HG03565 (cell line): ENCODE results near the gene TNRC18.
"Not testable (repeated sequence)": the region's sequence is repeated elsewhere in the genome, so short reads cannot be mapped to it uniquely, and the experiment has no call there.

Experiments used
- ATAC-seq: cut with Tn5 transposase; IDR thresholded peaks from one replicate; pipeline ENCODE4 v1.9.1; 2021; ENCODE audit warnings: mild to moderate bottlenecking, moderate library complexity; ENCODE audit not compliant: unreplicated experiment

TNRC18 gene

GRCh38 chr7:5320802-5321396, 102.7 kb downstream of the TNRC18 start:
- ATAC-seq: no peak

GRCh38 chr7:5320391-5320790, 103.2 kb downstream of the TNRC18 start:
- ATAC-seq: no peak

- not testable (repeated sequence) for ATAC-seq
Measured at GRCh38 chr7:5318613-5319012, 105.0 kb downstream of the TNRC18 start.

- no peak for ATAC-seq
Measured at GRCh38 chr7:5315761-5316160, 107.9 kb downstream of the TNRC18 start.

- no peak for ATAC-seq
Measured at GRCh38 chr7:5314864-5315263, 108.8 kb downstream of the TNRC18 start.

GRCh38 chr7:5313076-5313885, 110.4 kb downstream of the TNRC18 start:
- not testable (repeated sequence) for ATAC-seq

GRCh38 chr7:5312276-5313070, 111.2 kb downstream of the TNRC18 start:
- not testable (repeated sequence) for ATAC-seq

- no peak for ATAC-seq
Measured at GRCh38 chr7:5310822-5311405, 112.7 kb downstream of the TNRC18 start.

GRCh38 chr7:5309146-5309545, 114.5 kb downstream of the TNRC18 start:
- ATAC-seq: no peak

GRCh38 chr7:5307221-5308142, 116.2 kb downstream of the TNRC18 start:
- ATAC-seq: not testable (repeated sequence)

- not testable (repeated sequence) for ATAC-seq
Measured at GRCh38 chr7:5305050-5305449, 118.6 kb downstream of the TNRC18 start.

GRCh38 chr7:5303591-5304505, 119.8 kb downstream of the TNRC18 start:
- no peak for ATAC-seq

GRCh38 chr7:5303061-5303460, 120.6 kb downstream of the TNRC18 start:
- no peak for ATAC-seq

- no peak for ATAC-seq
Measured at GRCh38 chr7:5302577-5302976, 121.1 kb downstream of the TNRC18 start.

GRCh38 chr7:5300366-5300765, 123.3 kb downstream of the TNRC18 start:
- ATAC-seq: no peak

GRCh38 chr7:5296611-5297226, 126.9 kb downstream of the TNRC18 start:
- no peak for ATAC-seq

GRCh38 chr7:5296015-5296610, 127.5 kb downstream of the TNRC18 start:
- ATAC-seq: no peak
